HG03095 (cell line): ENCODE results near the gene SPATA19.

Source experiments
- ATAC-seq: cut with Tn5 transposase; IDR thresholded peaks from one replicate; pipeline ENCODE4 v1.9.1; 2021; ENCODE audit warnings: moderate library complexity; ENCODE audit not compliant: unreplicated experiment

SPATA19 gene

GRCh38 chr11:133835593-133836548, 9.4 kb downstream of the SPATA19 start:
- ATAC-seq, result no peak

DNA sequence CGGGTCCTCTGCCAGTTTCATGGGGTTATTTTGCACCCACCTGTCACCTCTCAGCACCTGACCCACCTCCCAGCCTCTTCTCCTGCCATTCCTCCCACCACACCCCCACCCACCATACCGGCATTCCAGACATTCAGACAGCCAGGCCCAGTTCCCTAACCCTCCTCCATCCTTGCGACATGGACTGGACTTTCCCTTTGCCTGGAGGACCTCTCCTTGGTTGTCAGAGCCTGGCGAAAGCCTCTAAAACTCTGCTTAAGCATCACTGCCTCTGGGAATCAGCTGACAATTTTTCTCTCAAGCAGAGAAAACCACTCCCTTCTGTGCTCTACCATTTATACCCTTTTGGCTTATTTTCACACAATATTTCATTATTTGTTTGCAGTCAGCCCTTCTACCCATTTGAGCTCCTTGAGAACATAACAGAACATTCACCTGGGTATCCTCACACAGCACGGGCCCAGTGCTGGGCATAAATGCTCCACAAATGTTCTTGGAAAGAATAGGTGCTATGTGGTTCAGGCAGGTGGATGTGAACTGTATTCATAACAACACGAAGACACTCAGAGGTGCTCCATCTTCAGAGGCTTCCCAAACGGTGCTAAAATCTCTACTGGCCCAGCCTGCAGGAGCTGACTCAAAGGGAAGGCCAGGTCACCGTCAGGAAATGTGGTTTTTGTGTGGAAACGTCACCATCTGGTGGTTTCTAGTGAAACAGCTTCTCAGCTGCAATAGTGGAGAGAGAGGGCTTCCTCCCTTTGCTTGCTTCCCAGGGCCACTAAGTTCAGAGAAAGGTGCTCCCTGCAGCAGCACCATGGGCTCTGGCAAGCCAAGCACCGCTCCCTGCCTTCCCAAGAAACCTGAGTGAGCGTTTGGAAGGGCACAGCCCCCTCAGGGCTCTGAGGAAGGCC, 10.4 kb downstream of the SPATA19 start:
- peak; percentile 86 for ATAC-seq

DNA sequence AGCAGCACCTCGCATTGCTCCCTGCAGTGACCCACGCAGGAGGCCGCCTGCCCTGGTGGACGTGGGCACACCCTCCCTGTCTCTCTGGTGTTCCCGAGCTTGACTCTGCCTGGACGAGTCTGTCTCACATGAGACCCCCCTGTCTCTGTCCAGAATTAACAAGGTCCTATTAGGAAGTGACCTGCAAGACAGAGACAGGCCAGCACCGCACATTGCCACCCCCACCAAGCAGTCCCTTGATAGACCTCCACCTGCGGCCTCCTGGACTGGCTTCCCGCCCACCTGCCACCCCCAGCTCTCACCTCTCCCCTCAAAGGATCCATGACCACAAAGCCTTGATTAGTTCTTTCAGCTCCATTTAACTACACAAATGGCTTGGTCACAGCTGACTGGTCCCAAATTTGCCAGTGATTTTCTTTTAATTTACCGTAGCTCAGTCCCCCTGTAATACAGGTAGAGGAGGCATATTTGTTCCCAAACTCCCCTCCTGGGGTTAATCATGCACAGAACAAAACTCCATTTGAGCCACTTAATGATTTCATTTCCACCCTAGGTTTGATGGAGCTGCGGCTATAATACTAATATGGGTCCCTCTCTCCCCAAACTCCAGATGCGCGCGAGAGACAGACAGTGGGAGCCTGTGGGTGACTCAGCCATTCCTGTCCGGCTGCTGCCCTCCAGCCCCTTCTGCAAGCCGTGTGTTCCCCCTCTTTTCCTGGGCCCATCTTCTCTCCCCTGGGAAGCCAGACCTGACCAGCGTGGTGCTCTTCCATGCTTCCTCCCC, 11.2 kb downstream of the SPATA19 start:
- no peak for ATAC-seq

- no peak for ATAC-seq
Measured at GRCh38 chr11:133832991-133833897, 12.1 kb downstream of the SPATA19 start.

DNA sequence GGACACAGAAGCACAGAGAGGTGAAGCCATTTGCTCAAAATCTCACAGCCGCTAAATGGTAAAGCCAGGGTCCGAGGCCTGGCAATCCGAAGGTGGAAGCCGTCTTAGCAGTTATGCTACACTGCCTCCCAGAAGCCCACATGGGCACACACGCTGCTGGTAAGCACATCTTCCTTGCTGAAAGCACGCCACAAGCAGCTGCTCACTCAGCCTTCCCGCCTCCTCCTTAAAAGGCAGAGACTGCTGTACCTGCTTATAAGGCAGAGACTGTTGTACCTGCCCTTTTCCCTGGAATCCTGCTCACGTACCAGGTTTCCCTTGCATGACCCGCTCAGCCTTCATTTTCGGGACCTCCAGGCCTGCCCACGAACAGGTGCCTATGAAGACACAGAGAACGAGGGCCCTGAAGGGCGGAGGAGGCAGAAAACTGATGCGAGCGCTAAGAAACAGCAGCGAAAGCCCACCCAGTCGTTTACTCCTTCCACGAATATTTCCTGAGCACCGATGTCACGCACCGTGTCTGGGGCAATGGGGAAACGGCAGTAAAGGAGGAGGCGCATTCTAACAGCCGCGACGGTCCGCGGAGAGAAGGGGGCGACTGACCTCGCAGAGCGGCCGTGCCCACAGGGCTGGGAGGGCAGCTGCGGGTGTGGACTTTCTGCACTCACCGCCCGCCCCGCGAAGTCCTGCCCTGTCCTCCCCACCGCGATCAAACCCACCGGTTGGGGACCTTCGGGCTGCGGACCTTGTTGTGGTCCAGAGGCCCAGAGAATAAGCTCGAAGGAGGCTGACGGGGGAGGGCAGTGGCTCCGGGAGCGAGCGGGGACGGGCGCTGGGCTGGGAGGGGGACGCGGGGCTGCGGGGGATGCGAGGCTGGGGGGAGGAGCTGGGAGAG, 13.0 kb downstream of the SPATA19 start:
- no peak for ATAC-seq

GRCh38 chr11:133830931-133831907, 14.1 kb downstream of the SPATA19 start:
- ATAC-seq, result no peak

DNA sequence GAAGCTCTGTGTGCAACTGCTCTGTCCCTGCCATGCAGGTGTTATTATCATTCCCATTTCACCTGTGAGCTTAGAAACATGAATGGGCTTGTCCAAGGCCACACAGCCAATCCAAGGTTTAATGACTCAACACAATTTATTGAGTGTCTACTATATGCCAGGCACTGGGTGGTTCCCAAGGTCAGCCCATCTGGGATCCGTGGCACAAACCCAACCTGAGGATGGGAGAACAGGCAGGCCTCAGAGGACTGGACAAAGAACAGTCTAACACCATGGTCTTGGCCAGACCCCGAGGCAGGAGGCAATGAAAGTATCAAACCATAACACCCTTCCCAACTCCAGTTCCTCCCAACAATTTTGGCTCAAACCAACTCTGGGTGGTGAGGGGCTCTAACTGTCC, 15.7 kb downstream of the SPATA19 start:
- no peak for ATAC-seq

GRCh38 chr11:133828871-133829270, 16.4 kb downstream of the SPATA19 start:
- no peak for ATAC-seq

DNA sequence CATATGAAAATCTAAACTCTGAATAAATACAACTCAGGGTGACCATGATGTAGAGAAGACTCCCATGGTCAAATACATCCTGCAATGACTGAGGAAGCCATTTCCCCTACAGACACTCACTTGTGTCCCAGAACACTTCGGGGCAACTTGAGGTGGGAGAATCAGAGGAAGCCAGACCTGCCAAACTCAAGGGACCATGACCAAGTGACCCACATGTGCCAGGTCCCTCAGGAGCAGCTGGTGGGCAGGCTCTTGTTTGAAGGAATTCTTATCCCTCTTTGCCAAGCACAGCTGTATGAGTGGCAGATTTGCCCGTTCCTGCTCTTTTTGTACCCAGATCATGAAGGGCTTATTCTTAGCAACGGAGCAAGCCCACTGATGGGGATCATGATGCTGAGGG, 17.8 kb downstream of the SPATA19 start:
- ATAC-seq, result no peak

- ATAC-seq, result no peak
Measured at GRCh38 chr11:133826866-133827265, 18.4 kb downstream of the SPATA19 start.

- no peak for ATAC-seq
Measured at GRCh38 chr11:133825666-133826065, 19.6 kb downstream of the SPATA19 start.

DNA sequence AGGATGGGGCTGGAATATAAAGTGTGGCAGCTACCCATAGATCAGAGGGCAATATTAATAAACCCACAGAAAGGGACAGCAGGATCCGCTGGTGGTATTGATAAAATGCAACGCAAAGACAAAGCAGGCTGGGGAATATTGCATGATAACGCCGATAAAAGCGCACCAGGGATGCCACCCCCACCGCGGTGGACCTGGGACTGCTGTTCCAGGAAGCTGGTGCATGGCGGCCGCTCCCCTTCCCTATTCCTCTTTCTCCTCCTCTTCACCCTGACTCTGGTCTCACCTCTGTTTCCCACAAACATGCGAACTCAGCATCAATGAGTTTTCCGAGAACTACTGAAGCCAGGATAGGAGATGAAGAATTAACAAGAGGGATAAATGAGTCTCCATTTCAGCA, 20.2 kb downstream of the SPATA19 start:
- no peak for ATAC-seq

- ATAC-seq, result no peak
Measured at GRCh38 chr11:133824593-133824992, 20.7 kb downstream of the SPATA19 start.

GRCh38 chr11:133823614-133824013, 21.7 kb downstream of the SPATA19 start:
- ATAC-seq, result no peak

- no peak for ATAC-seq
Measured at GRCh38 chr11:133823211-133823610, 22.1 kb downstream of the SPATA19 start.

GRCh38 chr11:133821776-133822175, 23.5 kb downstream of the SPATA19 start:
- ATAC-seq, result peak; percentile 57

GRCh38 chr11:133819746-133820315, 25.5 kb downstream of the SPATA19 start:
- no peak for ATAC-seq
